Caco-2 (cell line): Measurements from ENCODE around the gene PSMA6. TPM values are rescaled to one million over a fixed set of nuclear protein-coding genes. Genes with fewer than 3 reads are reported as not detected.

Experiments used
- BruUV-seq: library from RNA; stranded (reverse); fragments of 400-500 nt; replicated peaks from 2 replicates; lab custom pipeline; 2021; lab: Mats Ljungman, UMichigan
- CTCF ChIA-PET: fragments of 300-600 bp; sonication (Branson Sonifier 250); formaldehyde crosslinking; loops from one replicate; lab custom pipeline; 2022; ENCODE audit warnings: antibody characterized with exemption; lab: Charles Lee
- POLR2A ChIA-PET: fragments of 300-600 bp; sonication (Branson Sonifier 250); formaldehyde crosslinking; loops from one replicate; lab custom pipeline; 2022; ENCODE audit warnings: antibody characterized with exemption; lab: Charles Lee
- DNase-seq, 2 experiments: peaks; one replicate each; pipeline versions ENCODE4 v3.0.0 to v3.0.0-alpha.2; 2020 to 2022
- H3K27me3 ChIP-seq: replicated peaks from 2 replicates; pipeline ENCODE4 v1.6.0; 2011; ENCODE audit warnings: low read length; ENCODE audit not compliant: control insufficient read depth, insufficient read depth
- H3K36me3 ChIP-seq: 2 replicates; pipeline ENCODE4 v1.5.1; 2011; ENCODE audit warnings: low read length; ENCODE audit not compliant: control insufficient read depth, insufficient read depth
- H3K4me1 ChIP-seq: fragments of 250-450 bp; sonication (Bioruptor Pico); 2 replicates; pipeline ENCODE4 v1.5.1; 2020; ENCODE audit warnings: mild to moderate bottlenecking
- H3K4me3 ChIP-seq: 2 replicates; pipeline ENCODE4 v1.5.1; 2011; ENCODE audit warnings: low read depth, mild to moderate bottlenecking, control low read depth, low read length
- H3K9me3 ChIP-seq: fragments of 250-450 bp; sonication (Bioruptor Pico); 2 replicates; pipeline ENCODE4 v1.5.1; 2020; ENCODE audit warnings: mild to moderate bottlenecking, moderate library complexity
- H3K27ac Mint-ChIP-seq: one replicate; pipeline ENCODE4 v1.8.0; 2022; ENCODE audit warnings: mixed read lengths; ENCODE audit not compliant: unreplicated experiment
- H3K27me3 Mint-ChIP-seq: one replicate; pipeline ENCODE4 v1.8.0; 2022; ENCODE audit warnings: mixed read lengths; ENCODE audit not compliant: insufficient read depth, unreplicated experiment
- H3K36me3 Mint-ChIP-seq: one replicate; pipeline ENCODE4 v1.8.0; 2022; ENCODE audit warnings: mild to moderate bottlenecking, mixed read lengths; ENCODE audit not compliant: insufficient read depth, unreplicated experiment
- H3K4me1 Mint-ChIP-seq: one replicate; pipeline ENCODE4 v1.8.0; 2022; ENCODE audit warnings: low read depth, mixed read lengths; ENCODE audit not compliant: unreplicated experiment
- H3K4me3 Mint-ChIP-seq: one replicate; pipeline ENCODE4 v1.8.0; 2022; ENCODE audit warnings: mild to moderate bottlenecking, moderate library complexity, mixed read lengths; ENCODE audit not compliant: unreplicated experiment
- H3K9me3 Mint-ChIP-seq: one replicate; pipeline ENCODE4 v1.8.0; 2022; ENCODE audit warnings: mixed read lengths; ENCODE audit not compliant: unreplicated experiment
- CTCF ChIP-seq, 2 experiments: fragments of 200-600 bp in 1 of 2; IDR thresholded peaks; 1 replicate in 1 of 2; 2 replicates in 1 of 2; pipeline versions ENCODE4 v1.5.1 to v1.8.0; 2011 to 2022; ENCODE audit warnings: antibody characterized with exemption in 1 of 2, control low read depth in 1 of 2, inconsistent platforms in 1 of 2, low read depth in 1 of 2, low read length in 1 of 2, mild to moderate bottlenecking in 1 of 2, moderate library complexity in 1 of 2; ENCODE audit not compliant: insufficient read depth in 1 of 2, severe bottlenecking in 1 of 2, unreplicated experiment in 1 of 2
- intact Hi-C: fragments of 100-400 bp; cut with micrococcal nuclease; formaldehyde crosslinking; loops from one replicate; pipeline ENCODE4 v1.10.0; 2022; ENCODE audit not compliant: unreplicated experiment
- total RNA-seq: library from RNA; stranded (reverse); gene quantifications from 2 replicates; pipeline ENCODE4 v1.2.3, GENCODE V29; 2022

Gene PSMA6
- total RNA-seq, 1 experiment from 2014 or later: 247 TPM

DNA sequence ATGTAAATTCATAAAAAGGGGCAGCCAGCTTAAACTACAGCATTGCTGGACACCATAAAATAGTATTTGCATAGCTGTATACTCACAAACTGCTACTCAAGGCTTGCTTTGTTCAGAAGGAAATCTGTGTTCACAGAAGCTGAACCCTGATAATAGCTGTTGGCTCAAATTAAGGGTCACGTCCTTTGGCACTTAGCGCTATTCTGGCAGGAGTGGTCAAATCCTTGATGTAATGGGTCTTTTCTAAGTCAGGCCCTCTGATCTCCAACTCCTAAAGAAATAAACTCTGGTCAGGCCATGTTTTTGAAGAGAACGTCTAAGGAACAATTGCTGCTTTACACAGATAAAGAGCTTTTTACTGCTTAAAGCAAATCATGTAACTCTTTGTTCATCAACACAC is 12.8 kb upstream of the PSMA6 start:
- no peaks in the 10 kb centered on the region for H3K27me3 Mint-ChIP-seq
- no peak for DNase-seq
- H3K36me3 ChIP-seq: no peaks in the 10 kb centered on the region
- intact Hi-C loops: no loop called here
- ChIA-PET CTCF (no interaction called here), POLR2A (no interaction called here)
- H3K4me3 ChIP-seq: no peak overlapping the region
- H3K36me3 Mint-ChIP-seq: peaks cover 14% of the 10 kb centered on the region
- no peaks in the 10 kb centered on the region for H3K27me3 ChIP-seq
- BruUV-seq: no TSS peak
- H3K4me3 Mint-ChIP-seq: no peak overlapping the region
- no peaks in the 10 kb centered on the region for H3K9me3 Mint-ChIP-seq
- H3K9me3 ChIP-seq: no peaks in the 10 kb centered on the region
- no peaks in the 10 kb centered on the region for H3K4me1 Mint-ChIP-seq
- no peak for TF ChIP-seq CTCF (IDR thresholded peaks at IDR 0.05; ENCODE audit: insufficient read depth in 1 of 2, low read depth in 1 of 2, low read length in 1 of 2, severe bottlenecking in 1 of 2, unreplicated experiment in 1 of 2)
- H3K4me1 ChIP-seq: no peaks in the 10 kb centered on the region
- H3K27ac Mint-ChIP-seq: no peak overlapping the region

- intact Hi-C loops: no loop called here
- Mint-ChIP-seq H3K36me3 (peaks cover 7% of the 10 kb centered on the region), H3K27me3 (no peaks in the 10 kb centered on the region), H3K4me1 (no peaks in the 10 kb centered on the region), H3K4me3 (no peak overlapping the region), H3K27ac (no peak overlapping the region), H3K9me3 (no peaks in the 10 kb centered on the region)
- no peak for TF ChIP-seq CTCF (IDR thresholded peaks at IDR 0.05; ENCODE audit: insufficient read depth in 1 of 2, low read depth in 1 of 2, low read length in 1 of 2, severe bottlenecking in 1 of 2, unreplicated experiment in 1 of 2)
- no peaks in the 10 kb centered on the region for H3K9me3 ChIP-seq
- BruUV-seq: no TSS peak
- H3K36me3 ChIP-seq: no peaks in the 10 kb centered on the region
- no peak overlapping the region for H3K4me3 ChIP-seq
- ChIA-PET POLR2A (no interaction called here), CTCF (no interaction called here)
- no peaks in the 10 kb centered on the region for H3K27me3 ChIP-seq
- no peaks in the 10 kb centered on the region for H3K4me1 ChIP-seq
- no peak for DNase-seq
Measured at GRCh38 chr14:35281341-35281740, 10.8 kb upstream of the PSMA6 start.

GRCh38 chr14:35284506-35284905 is 7.7 kb upstream of the PSMA6 start:
- no peaks in the 10 kb centered on the region for H3K27me3 ChIP-seq
- no peak overlapping the region for H3K4me3 Mint-ChIP-seq
- H3K4me1 Mint-ChIP-seq: no peaks in the 10 kb centered on the region
- ChIA-PET POLR2A (no interaction called here), CTCF (interaction anchor here (1.3 kb wide), 1 partner anchor 8 kb away, joined by 5 read pairs; the partner anchor contains the start of gene PSMA6)
- intact Hi-C loops: no loop called here
- H3K9me3 Mint-ChIP-seq: no peaks in the 10 kb centered on the region
- H3K36me3 Mint-ChIP-seq: peaks cover 7% of the 10 kb centered on the region
- H3K36me3 ChIP-seq: no peaks in the 10 kb centered on the region
- H3K27ac Mint-ChIP-seq: no peak overlapping the region
- no peak for TF ChIP-seq CTCF (IDR thresholded peaks at IDR 0.05; ENCODE audit: insufficient read depth in 1 of 2, low read depth in 1 of 2, low read length in 1 of 2, severe bottlenecking in 1 of 2, unreplicated experiment in 1 of 2)
- no peak overlapping the region for H3K4me3 ChIP-seq
- H3K9me3 ChIP-seq: no peaks in the 10 kb centered on the region
- DNase-seq: no peak
- H3K27me3 Mint-ChIP-seq: no peaks in the 10 kb centered on the region
- no TSS peak for BruUV-seq
- H3K4me1 ChIP-seq: no peaks in the 10 kb centered on the region
